KOPT-K1 (cell line): ENCODE data around the gene DMTF1.
"Not testable (repeated sequence)": the region's sequence is repeated elsewhere in the genome, so short reads cannot be mapped to it uniquely, and the experiment has no call there.

Experiments
- H3K27ac ChIP-seq: fragments of 200-600 bp; sonication (generic); 2 replicates; pipeline ENCODE4 v1.5.1; 2016; ENCODE audit warnings: antibody characterized with exemption, mild to moderate bottlenecking, low read depth, low read length; ENCODE audit not compliant: poor library complexity, severe bottlenecking
- H3K36me3 ChIP-seq: fragments of 200-600 bp; sonication (generic); 2 replicates; pipeline ENCODE4 v1.5.1; 2017; ENCODE audit warnings: antibody characterized with exemption, mild to moderate bottlenecking, low read length, moderate library complexity; ENCODE audit not compliant: insufficient read depth
- H3K9me3 ChIP-seq: fragments of 200-600 bp; sonication (generic); 2 replicates; pipeline ENCODE4 v1.5.1; 2017; ENCODE audit warnings: antibody characterized with exemption, low read length, mild to moderate bottlenecking; ENCODE audit not compliant: insufficient read depth, poor library complexity, severe bottlenecking

DMTF1 gene, protein sequence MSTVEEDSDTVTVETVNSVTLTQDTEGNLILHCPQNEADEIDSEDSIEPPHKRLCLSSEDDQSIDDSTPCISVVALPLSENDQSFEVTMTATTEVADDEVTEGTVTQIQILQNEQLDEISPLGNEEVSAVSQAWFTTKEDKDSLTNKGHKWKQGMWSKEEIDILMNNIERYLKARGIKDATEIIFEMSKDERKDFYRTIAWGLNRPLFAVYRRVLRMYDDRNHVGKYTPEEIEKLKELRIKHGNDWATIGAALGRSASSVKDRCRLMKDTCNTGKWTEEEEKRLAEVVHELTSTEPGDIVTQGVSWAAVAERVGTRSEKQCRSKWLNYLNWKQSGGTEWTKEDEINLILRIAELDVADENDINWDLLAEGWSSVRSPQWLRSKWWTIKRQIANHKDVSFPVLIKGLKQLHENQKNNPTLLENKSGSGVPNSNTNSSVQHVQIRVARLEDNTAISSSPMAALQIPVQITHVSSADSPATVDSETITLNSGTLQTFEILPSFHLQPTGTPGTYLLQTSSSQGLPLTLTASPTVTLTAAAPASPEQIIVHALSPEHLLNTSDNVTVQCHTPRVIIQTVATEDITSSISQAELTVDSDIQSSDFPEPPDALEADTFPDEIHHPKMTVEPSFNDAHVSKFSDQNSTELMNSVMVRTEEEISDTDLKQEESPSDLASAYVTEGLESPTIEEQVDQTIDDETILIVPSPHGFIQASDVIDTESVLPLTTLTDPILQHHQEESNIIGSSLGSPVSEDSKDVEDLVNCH

DNA sequence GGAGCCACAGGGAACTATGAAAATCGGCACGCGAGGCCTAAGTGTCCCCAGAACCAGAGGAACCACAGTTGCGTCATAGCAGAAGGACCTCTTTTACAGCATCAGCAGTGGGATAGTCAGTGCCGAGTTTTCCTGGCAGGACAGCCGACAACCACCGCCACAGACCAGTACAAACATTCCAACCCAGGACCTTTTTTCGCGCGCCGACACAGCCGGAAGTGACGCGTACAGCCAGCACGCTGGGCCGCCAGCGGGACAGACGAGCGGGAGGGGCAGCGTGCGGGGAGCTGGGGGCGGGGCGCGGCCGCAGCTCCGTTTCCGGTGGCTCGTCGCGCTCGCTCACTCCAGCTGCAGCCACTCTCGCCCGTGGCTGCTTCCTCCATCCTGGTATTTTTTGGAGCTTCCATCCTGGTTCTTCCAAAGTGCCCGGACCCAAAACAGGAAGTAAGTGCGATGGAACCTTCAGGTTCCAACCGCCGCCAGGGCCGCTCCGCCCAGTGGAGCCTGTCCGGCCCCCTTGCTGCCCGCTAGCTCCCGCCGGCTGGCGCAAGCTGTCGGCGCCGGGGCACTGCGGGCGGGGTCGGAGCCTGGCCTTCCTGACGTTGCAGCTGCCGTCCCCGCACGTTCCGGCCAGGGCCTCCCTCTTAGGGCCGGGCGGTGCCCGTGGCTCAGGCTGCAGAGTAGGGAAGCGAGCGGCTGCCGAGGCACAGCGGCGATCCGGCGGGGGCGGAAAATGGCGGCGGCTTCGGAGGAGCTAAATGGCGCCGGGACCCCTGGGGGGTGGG lies at the start of gene DMTF1:
TSS of gene DMTF1 (plus strand) at position 342 of the 785 bp plus-strand sequence. CDS start 12,489 bp downstream, outside the sequence.
- H3K36me3 ChIP-seq = peaks cover 27% of the 10 kb centered on the region
- H3K27ac ChIP-seq = peak within 1 kb of the TSS; percentile 97
- H3K9me3 ChIP-seq = no peaks in the 10 kb centered on the region

DNA sequence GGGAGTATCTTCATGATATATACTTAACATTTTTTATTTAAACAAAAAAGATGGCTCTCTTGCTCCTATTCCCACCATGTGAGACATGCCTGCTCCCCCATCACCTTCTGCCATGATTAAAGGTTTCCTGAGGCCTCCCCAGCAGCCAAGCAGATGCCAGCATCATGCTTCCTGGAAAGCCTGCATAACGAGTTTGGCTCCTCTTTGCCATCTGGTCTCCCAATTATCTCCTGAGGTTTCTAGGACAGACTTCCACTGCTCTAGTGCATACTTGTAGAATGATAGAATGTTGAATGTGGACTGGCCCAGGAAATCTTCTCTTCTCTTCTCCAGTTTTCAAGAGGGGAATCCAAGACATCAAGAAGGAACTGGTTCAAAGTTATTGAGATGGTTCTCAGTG lies 46.9 kb upstream of the DMTF1 start:
- Histone ChIP-seq H3K36me3 (no peaks in the 10 kb centered on the region), H3K9me3 (peaks cover 8% of the 10 kb centered on the region), H3K27ac (no peak overlapping the region)

DNA sequence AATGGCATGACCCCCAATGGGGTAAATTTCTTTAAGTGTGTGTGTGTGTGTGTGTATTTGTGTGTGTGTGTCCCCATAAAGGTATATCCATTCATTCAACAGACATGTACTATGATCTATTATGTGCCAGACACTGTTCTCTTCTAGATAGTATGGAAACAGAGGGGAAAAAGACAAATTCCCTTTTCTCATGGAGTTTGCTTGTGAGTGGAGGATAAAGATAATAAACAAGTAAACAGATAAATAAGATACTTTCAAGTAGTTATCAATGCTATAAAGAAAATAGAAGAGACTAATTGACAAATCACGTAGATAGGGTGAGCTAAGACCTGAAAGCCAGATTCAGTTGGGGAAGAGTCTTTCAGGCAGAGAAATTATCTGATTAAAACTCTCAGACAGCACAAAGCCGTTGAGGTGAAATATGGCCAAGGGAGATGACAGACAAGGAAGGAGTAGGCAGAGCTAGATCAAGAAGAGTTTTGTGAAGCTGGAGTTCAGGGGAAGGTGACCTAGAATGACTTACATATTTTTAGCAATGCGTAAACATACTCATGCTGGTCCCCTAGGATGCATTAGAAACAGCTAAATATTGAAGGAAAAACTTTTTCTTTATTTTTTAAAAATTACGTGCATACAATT lies 45.2 kb upstream of the DMTF1 start:
- no peak overlapping the region for H3K27ac ChIP-seq

DNA sequence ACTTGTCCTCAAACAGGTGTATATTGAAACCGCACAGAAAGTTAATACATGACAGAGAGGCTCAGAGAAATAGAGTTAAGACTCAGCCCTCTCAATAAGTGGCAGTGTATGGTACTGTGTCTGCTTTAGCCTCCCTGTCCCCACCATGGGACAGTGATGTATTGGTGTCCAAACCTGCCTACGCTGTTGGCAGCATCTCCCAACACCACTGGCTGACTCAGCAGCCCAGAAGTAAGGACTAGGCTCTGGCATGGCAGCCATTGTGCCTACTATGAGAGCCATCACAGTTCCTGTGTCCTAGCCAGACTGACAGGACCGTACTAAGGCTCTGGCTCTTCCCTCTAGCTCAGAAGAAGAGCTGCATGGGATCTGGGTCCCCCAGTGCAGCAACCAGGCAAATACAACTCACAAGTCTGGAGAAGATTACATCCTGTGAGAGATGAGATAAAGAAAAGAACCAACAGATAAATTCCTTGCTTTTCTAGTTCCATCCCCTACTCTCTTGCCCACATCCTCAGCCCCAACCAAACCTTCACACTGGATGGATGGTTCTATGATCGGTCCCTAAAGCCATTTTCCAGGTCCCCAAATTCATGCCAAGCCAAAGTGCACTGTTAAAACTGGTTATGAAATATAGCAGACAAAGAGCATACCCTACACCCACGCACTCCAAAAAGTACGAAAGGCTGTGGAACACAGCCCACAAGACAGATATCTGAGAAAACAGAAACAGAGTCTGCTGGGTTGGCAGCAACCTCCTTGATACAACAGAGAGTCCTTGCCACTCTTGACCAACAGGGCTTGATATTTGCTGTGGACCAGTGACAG lies 44.1 kb upstream of the DMTF1 start:
- Histone ChIP-seq H3K9me3 (peaks cover 8% of the 10 kb centered on the region), H3K36me3 (no peaks in the 10 kb centered on the region), H3K27ac (no peak overlapping the region)

More for the DNA sequence above, 45.2 kb upstream of the DMTF1 start:
- Histone ChIP-seq H3K9me3 (peaks cover 8% of the 10 kb centered on the region), H3K36me3 (no peaks in the 10 kb centered on the region)

DNA sequence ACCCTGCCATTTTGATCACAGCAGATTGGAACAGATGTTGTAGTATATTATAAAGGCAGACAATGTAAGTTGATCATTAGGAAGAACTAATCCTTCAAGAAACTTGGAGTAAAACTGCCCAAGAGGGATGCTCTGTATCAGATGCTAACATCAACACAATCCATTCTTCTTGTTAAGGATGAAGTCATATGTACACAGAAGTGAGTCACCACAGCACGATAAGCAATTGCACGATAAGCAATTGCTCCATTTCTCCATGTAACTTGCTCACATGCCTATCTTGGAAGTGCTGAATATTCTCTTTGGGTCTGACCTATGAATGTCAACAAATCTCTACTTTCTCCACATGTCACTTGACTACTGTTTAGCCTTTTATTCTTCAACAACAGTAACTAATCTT lies 41.5 kb upstream of the DMTF1 start:
- peaks cover 2% of the 10 kb centered on the region for H3K9me3 ChIP-seq
- no peaks in the 10 kb centered on the region for H3K36me3 ChIP-seq
- no peak overlapping the region for H3K27ac ChIP-seq

DNA sequence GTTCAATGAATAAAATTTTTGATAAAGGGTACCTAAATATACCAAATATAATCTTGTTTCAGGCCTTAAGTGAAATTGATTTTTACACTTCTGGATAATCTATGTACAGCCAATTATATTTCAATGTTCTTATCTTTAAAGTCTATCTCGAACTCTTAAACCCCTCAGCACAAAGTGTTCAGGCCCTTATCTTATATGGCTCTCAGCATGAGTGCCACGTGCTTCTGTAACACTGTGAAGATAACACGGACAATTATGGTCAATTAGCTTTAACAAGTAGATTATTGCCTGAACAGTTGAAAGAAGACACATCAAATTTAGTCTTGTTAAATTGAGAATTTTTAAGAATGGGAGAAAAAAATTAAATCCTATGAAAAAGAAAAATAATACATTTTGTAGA lies 40.4 kb upstream of the DMTF1 start:
- H3K9me3 ChIP-seq = no peaks in the 10 kb centered on the region
- H3K27ac ChIP-seq = no peak overlapping the region
- no peaks in the 10 kb centered on the region for H3K36me3 ChIP-seq

DNA sequence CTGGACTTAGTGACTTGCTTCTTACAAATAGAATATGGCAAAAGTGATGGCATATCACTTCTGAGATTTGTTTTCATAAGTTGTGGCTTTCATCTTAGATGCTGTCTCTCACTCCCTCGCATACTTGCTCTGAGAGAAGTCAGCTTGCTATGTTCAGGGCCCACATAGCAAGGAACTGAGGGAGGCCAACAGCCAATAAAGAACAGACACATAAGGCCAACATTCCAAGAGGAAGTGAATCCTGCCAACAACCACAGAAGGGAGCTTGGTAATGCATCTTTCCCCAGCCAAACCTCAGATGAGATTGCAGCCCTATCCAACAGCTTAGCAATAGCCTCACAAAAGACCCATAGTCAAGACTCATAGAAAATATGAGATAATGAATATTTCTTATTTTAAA lies 39.2 kb upstream of the DMTF1 start:
- H3K9me3 ChIP-seq = no peaks in the 10 kb centered on the region
- H3K36me3 ChIP-seq = no peaks in the 10 kb centered on the region
- no peak overlapping the region for H3K27ac ChIP-seq

DNA sequence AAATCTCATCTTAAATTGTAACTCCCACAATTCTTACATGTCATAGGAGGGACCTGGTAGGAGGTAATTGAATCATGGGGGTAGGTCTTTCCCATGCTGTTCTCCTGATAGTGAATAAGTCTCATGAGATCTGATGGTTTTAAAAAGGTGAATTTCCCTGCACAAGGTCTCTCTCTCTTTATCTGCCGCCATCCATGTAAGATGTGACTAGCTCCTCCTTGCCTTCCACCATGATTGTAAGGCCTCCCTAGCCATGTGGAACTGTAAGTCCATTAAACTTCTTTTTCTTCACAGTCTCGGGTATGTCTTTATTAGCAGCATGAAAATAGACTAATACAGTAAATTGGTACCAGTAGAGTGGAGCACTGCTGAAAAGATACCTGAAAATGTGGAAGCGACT lies 38.3 kb upstream of the DMTF1 start:
- not testable (repeated sequence) for H3K27ac ChIP-seq, H3K36me3 ChIP-seq, H3K9me3 ChIP-seq

DNA sequence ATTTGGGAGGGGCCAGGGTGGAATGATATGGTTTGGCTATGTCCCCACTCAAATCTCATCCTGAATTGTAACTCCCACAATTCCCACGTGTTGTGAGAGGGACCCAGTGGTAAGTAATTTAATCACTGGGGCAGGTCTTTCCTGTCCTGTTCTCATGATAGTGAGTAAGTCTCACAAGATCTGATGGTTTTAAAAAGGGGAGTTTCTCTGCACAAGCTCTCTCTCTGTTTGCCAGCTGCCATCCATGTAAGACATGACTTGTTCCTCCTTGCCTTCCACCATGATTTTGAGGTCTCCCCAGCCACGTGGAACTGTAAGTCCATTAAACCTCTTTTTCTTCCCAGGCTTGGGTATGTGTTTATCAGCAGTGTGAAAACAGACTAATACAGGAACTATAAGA lies 36.5 kb upstream of the DMTF1 start:
- H3K9me3 ChIP-seq, H3K27ac ChIP-seq, H3K36me3 ChIP-seq: not testable (repeated sequence)

DNA sequence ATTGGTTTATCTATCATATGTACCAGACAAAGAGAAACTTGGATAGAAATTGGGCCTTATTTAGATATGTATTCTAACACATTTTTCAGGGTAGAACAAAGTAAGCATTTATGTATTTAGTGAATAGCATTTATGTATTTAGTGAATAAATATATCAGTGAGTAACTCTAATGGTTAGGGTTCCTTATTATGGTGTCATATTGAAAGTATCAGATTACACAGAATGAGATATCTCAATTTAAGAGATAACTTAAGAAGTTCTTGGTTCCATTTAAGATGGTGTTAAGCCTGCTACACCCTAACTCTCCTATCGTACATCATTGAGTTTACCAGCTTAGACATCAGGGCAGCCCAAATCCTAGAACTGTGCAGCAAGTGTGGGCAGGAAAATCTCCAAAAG lies 35.9 kb upstream of the DMTF1 start:
- Histone ChIP-seq H3K27ac (no peak overlapping the region), H3K36me3 (no peaks in the 10 kb centered on the region), H3K9me3 (no peaks in the 10 kb centered on the region)

DNA sequence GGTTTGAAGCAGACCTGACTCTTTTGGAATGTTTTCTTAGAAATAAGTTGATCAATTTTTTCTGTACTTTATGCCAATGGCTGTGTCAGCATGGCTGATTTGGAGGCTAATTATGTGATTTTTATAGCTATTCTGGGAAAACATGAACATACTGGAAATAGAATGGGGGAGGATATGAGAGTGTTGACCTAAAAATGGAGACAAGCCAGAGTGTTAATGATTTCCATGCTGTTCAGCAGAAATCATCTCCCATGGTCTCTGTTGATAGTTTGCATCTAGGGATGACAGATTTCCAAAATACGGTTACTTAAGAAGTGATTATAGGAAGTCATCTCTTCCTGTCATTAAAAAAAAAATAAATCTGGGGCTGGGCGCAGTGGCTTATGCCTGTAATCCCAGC lies 32.7 kb upstream of the DMTF1 start:
- Histone ChIP-seq H3K9me3 (no peaks in the 10 kb centered on the region), H3K36me3 (no peaks in the 10 kb centered on the region), H3K27ac (no peak overlapping the region)

DNA sequence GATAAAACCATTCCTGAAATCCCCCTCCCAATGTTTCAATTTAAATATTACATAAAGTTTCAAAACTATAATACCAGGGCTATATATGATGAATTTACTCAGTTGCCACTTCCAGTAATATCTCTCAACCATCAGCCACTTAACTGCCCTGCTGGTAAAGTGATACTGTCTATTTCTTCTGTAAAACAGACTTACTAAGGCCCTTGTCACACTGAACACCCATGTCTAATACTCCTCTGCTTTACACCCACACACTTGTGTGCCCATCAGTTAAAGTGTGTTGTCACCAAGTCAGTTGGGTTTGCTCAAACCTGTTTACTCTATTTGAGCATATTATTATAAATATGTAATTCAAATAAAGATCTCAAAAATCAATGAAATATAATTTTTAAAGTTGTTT lies 29.1 kb upstream of the DMTF1 start:
- Histone ChIP-seq H3K27ac (no peak overlapping the region), H3K9me3 (no peaks in the 10 kb centered on the region), H3K36me3 (no peaks in the 10 kb centered on the region)

DNA sequence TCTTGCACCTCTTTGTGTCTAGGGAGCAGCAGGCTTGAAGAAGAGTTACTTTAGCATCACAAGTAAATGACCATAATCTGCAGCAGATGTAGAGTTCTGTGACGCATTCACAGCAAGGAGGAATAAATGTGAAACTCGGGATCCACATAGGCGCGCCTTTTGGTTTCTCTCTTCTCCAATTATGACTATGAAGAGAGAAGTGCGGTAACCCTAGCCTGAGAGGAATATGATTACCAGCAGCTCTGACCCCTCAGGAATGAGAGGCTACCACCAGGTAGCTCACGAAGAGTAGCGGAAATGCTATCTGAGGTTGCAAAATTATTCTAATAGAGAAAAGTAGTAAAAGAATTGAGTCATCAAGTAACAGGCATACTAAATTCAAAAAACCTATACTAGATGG lies 25.2 kb upstream of the DMTF1 start:
- Histone ChIP-seq H3K9me3 (no peaks in the 10 kb centered on the region), H3K36me3 (no peaks in the 10 kb centered on the region)

DNA sequence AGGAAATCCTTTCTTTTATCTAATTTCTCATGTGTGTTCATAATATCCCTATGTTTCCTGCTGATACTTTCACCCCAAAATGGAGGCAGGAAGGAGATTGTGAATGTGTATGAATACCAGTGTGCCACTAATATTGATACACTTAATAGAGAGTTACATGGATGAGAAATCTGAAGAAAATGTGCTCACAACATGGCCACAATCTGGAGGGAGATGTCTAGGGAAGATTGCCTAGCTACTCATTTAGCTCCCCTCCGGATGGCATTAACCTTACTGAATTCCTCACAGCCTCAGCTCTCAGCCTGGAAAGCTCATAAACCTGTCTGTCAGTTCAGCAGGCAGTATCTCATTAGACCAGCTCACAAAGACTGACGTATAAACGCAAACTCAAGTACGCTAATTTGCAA lies 23.4 kb upstream of the DMTF1 start:
- Histone ChIP-seq H3K27ac (no peak overlapping the region), H3K9me3 (no peaks in the 10 kb centered on the region), H3K36me3 (no peaks in the 10 kb centered on the region)

More for the DNA sequence above, 25.2 kb upstream of the DMTF1 start:
- H3K27ac ChIP-seq = no peak overlapping the region
